Body of pancreas (tissue), 4 donors: ENCODE measurements around the gene MYOG.

Source experiments
- POLR2A ChIP-seq, 3 donors: fragments of 450-650 bp; IDR thresholded peaks; one replicate each; pipeline ENCODE4 v1.6.1; 2016; ENCODE audit warnings: antibody characterized with exemption in 3 of 3, mild to moderate bottlenecking in 2 of 3
- TF ChIP-seq, protein P1 (sequence below), 7 experiments: fragments of 450-650 bp in 4 of 7; fragments of 200-600 bp in 3 of 7; sonication (generic) in 3 of 7; IDR thresholded peaks; one replicate each; pipeline ENCODE4 v1.5.1; 2016 to 2019; ENCODE audit warnings: antibody characterized with exemption in 7 of 7

DNA sequence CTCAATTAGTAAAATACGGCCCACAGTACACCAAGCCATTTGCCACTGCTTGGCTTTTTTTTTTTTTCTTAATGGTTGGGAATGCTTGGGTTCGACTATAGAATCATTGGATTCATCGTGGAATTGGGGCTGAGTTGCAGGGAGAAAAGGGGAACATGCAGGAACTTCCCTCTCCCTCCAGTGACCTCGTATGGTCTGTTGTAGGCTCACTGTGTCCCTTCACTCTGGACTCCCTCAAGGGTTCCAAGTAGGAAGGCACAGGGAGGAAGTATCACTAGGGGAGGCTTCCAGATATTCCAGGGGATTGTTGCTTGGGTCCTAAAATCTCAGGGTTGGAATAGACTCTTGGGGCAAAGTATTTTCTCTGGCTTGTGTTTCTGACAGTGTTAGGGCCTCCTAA lies 35.0 kb downstream of the MYOG start:
- TF ChIP-seq, protein P1, sequence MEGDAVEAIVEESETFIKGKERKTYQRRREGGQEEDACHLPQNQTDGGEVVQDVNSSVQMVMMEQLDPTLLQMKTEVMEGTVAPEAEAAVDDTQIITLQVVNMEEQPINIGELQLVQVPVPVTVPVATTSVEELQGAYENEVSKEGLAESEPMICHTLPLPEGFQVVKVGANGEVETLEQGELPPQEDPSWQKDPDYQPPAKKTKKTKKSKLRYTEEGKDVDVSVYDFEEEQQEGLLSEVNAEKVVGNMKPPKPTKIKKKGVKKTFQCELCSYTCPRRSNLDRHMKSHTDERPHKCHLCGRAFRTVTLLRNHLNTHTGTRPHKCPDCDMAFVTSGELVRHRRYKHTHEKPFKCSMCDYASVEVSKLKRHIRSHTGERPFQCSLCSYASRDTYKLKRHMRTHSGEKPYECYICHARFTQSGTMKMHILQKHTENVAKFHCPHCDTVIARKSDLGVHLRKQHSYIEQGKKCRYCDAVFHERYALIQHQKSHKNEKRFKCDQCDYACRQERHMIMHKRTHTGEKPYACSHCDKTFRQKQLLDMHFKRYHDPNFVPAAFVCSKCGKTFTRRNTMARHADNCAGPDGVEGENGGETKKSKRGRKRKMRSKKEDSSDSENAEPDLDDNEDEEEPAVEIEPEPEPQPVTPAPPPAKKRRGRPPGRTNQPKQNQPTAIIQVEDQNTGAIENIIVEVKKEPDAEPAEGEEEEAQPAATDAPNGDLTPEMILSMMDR (IDR thresholded peaks at IDR 0.05) = no peak
- TF ChIP-seq POLR2A (IDR thresholded peaks at IDR 0.05) = no peak
